ENCODE data around the gene SLC9A3.

SLC9A3 gene

DNA sequence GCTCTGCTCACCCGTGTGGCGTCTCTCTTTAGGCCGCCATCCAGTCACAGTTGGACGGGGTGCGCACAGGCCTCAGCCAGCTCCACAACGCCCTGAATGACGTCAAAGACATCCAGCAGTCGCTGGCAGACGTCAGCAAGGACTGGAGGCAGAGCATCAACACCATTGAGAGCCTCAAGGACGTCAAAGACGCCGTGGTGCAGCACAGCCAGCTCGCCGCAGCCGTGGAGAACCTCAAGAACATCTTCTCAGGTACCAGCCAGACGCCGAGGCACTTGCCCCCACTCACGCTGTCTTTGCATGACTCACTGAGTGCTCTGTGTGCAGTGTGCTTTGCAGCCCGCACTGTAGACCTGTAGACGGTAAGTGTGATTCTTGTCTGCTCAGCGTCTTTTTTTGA is 76.7 kb downstream of the SLC9A3 start:
- peaks cover 49% of the 10 kb centered on the region for H3K36me3 ChIP-seq (replicated peaks; ENCODE audit: low read depth, low read length)
- H3K4me3 ChIP-seq (ENCODE audit: low read length) = no peak overlapping the region
- no peaks in the 10 kb centered on the region for H3K27me3 ChIP-seq (ENCODE audit: low read depth, low read length)
- no peak overlapping the region for H3K4me2 ChIP-seq (ENCODE audit: low read length)
- no peak overlapping the region for H2AFZ ChIP-seq (ENCODE audit: low read depth, low read length)
- TF ChIP-seq, protein P1, sequence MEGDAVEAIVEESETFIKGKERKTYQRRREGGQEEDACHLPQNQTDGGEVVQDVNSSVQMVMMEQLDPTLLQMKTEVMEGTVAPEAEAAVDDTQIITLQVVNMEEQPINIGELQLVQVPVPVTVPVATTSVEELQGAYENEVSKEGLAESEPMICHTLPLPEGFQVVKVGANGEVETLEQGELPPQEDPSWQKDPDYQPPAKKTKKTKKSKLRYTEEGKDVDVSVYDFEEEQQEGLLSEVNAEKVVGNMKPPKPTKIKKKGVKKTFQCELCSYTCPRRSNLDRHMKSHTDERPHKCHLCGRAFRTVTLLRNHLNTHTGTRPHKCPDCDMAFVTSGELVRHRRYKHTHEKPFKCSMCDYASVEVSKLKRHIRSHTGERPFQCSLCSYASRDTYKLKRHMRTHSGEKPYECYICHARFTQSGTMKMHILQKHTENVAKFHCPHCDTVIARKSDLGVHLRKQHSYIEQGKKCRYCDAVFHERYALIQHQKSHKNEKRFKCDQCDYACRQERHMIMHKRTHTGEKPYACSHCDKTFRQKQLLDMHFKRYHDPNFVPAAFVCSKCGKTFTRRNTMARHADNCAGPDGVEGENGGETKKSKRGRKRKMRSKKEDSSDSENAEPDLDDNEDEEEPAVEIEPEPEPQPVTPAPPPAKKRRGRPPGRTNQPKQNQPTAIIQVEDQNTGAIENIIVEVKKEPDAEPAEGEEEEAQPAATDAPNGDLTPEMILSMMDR (IDR thresholded peaks at IDR 0.05; ENCODE audit: low read depth, low read length) = no peak
- TF ChIP-seq EZH2phosphoT487 (IDR thresholded peaks at IDR 0.05; ENCODE audit: low read depth) = no peak
- H4K20me1 ChIP-seq (ENCODE audit: insufficient read depth, low read length) = no peaks in the 10 kb centered on the region
- peaks cover 23% of the 10 kb centered on the region for H3K79me2 ChIP-seq (ENCODE audit: low read length)
- peaks cover 10% of the 10 kb centered on the region; the same call in 1 of the 2 replicates for H3K9me3 ChIP-seq (ENCODE audit: insufficient read depth, low read length)
- H3K27ac ChIP-seq (ENCODE audit: low read length) = no peak overlapping the region
- H3K4me1 ChIP-seq (ENCODE audit: low read length) = peaks cover 8% of the 10 kb centered on the region; the same call in 1 of the 2 replicates
- no peak overlapping the region for H3K9ac ChIP-seq (ENCODE audit: low read length)

DNA sequence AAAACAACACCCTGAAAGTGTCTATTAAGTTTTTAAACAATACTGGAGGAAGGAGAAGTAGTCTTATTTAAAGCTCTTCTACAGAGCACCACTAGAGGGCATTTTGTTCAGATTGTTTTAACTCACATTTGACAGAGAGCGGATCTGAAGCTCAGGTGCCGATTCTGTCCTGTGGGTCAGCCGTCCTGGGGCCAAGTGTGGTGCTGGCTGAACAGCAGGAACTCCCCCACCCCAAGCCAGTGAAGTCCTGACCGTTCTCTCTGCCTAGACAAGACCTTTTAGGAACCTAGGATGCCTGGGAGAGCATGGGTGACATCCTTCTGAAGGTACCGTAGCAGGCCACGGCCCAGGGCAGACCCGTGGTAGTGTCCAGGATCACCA is 77.4 kb downstream of the SLC9A3 start:
- H2AFZ ChIP-seq (ENCODE audit: low read depth, low read length) = no peak overlapping the region
- no peaks in the 10 kb centered on the region for H4K20me1 ChIP-seq (ENCODE audit: insufficient read depth, low read length)
- no peaks in the 10 kb centered on the region for H3K27me3 ChIP-seq (ENCODE audit: low read depth, low read length)
- TF ChIP-seq, protein P1 (IDR thresholded peaks at IDR 0.05; ENCODE audit: low read depth, low read length) = peak; percentile 51
- no peak for TF ChIP-seq EZH2phosphoT487 (IDR thresholded peaks at IDR 0.05; ENCODE audit: low read depth)
- H3K4me2 ChIP-seq (ENCODE audit: low read length) = no peak overlapping the region
- H3K27ac ChIP-seq (ENCODE audit: low read length) = no peak overlapping the region
- peaks cover 5% of the 10 kb centered on the region; the same call in 1 of the 2 replicates for H3K9me3 ChIP-seq (ENCODE audit: insufficient read depth, low read length)
- peaks cover 13% of the 10 kb centered on the region for H3K4me1 ChIP-seq (ENCODE audit: low read length)
- H3K9ac ChIP-seq (ENCODE audit: low read length) = no peak overlapping the region
- peaks cover 43% of the 10 kb centered on the region for H3K36me3 ChIP-seq (replicated peaks; ENCODE audit: low read depth, low read length)
- peaks cover 29% of the 10 kb centered on the region for H3K79me2 ChIP-seq (ENCODE audit: low read length)
- H3K4me3 ChIP-seq (ENCODE audit: low read length) = no peak overlapping the region

DNA sequence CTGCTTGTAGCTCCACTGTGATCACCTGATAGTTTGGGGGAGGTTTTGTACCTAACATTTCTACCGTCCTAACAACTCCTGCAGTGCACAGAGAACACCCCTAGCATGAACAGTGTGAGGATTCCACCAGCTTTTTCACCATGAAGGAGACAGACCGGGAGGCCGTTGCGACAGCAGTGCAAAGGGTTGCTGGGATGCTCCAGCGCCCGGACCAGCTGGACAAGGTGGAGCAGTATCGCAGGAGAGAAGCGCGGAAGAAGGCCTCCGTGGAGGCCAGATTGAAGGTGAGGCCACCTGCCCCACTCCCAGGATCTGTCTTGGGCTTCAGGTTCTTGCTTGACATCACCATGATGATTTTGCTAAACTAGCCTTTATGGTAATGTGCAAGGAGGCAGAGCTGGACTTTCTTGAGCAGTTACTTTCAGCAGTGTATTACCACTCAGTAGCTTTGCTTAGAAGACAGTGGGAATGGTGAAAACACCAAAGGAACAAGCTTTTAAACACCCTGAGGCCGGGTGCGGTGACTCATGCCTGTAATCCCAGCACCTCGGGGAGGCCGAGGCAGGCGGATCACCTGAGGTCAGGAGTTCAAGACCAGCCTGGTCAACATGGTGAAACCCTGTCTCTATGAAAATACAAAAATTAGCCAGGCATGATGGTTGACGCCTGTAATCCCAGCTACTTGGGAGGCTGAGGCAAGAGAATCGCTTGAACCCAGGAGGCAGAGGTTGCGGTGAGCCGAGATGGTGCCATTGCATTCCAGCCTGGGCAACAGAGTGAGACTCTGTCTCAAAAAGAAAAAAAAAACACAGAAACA is 78.0 kb downstream of the SLC9A3 start:
- H3K36me3 ChIP-seq (replicated peaks; ENCODE audit: low read depth, low read length) = peaks cover 37% of the 10 kb centered on the region
- no peak overlapping the region for H2AFZ ChIP-seq (ENCODE audit: low read depth, low read length)
- no peaks in the 10 kb centered on the region for H4K20me1 ChIP-seq (ENCODE audit: insufficient read depth, low read length)
- no peak overlapping the region for H3K9ac ChIP-seq (ENCODE audit: low read length)
- H3K27ac ChIP-seq (ENCODE audit: low read length) = no peak overlapping the region
- H3K9me3 ChIP-seq (ENCODE audit: insufficient read depth, low read length) = no peaks in the 10 kb centered on the region
- H3K4me3 ChIP-seq (ENCODE audit: low read length) = no peak overlapping the region
- no peak overlapping the region for H3K4me2 ChIP-seq (ENCODE audit: low read length)
- H3K79me2 ChIP-seq (ENCODE audit: low read length) = peaks cover 29% of the 10 kb centered on the region
- TF ChIP-seq, protein P1 (IDR thresholded peaks at IDR 0.05; ENCODE audit: low read depth, low read length) = no peak
- TF ChIP-seq EZH2phosphoT487 (IDR thresholded peaks at IDR 0.05; ENCODE audit: low read depth) = no peak
- peaks cover 14% of the 10 kb centered on the region for H3K4me1 ChIP-seq (ENCODE audit: low read length)
- no peaks in the 10 kb centered on the region for H3K27me3 ChIP-seq (ENCODE audit: low read depth, low read length)

DNA sequence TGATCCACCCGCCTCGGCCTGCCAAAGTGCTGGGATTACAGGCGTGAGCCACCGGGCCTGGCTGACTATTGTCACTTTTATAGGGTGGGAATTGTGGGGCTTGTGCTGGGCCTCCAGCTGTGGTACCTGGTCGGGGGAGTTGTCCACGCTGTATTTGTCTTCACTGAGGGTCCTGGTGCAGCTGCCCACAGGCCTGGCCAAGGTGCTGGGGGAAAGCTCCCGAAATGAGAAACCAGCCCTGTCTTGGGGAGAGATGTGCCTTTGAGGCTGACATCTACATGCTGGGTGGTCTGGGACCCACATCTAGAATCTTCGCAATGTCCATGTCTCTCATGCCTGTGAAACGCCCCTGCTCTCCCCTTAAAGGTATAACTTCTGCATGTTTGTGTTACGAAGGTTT is 78.7 kb downstream of the SLC9A3 start:
- Histone ChIP-seq H3K9me3 (ENCODE audit: insufficient read depth, low read length) (no peaks in the 10 kb centered on the region), H3K4me1 (ENCODE audit: low read length) (peaks cover 17% of the 10 kb centered on the region), H3K27me3 (ENCODE audit: low read depth, low read length) (no peaks in the 10 kb centered on the region), H3K27ac (ENCODE audit: low read length) (no peak overlapping the region), H3K4me3 (ENCODE audit: low read length) (no peak overlapping the region), H3K9ac (ENCODE audit: low read length) (no peak overlapping the region), H3K36me3 (replicated peaks; ENCODE audit: low read depth, low read length) (peaks cover 31% of the 10 kb centered on the region), H4K20me1 (ENCODE audit: insufficient read depth, low read length) (no peaks in the 10 kb centered on the region), H2AFZ (ENCODE audit: low read depth, low read length) (no peak overlapping the region), H3K79me2 (ENCODE audit: low read length) (peaks cover 29% of the 10 kb centered on the region), H3K4me2 (ENCODE audit: low read length) (no peak overlapping the region)
- no peak for TF ChIP-seq EZH2phosphoT487 (IDR thresholded peaks at IDR 0.05; ENCODE audit: low read depth)
- TF ChIP-seq, protein P1 (IDR thresholded peaks at IDR 0.05; ENCODE audit: low read depth, low read length) = no peak
